ENCODE results near the gene COPG1.
"Not testable (repeated sequence)": the region's sequence is repeated elsewhere in the genome, so short reads cannot be mapped to it uniquely, and the experiment has no call there.

Gene COPG1, protein sequence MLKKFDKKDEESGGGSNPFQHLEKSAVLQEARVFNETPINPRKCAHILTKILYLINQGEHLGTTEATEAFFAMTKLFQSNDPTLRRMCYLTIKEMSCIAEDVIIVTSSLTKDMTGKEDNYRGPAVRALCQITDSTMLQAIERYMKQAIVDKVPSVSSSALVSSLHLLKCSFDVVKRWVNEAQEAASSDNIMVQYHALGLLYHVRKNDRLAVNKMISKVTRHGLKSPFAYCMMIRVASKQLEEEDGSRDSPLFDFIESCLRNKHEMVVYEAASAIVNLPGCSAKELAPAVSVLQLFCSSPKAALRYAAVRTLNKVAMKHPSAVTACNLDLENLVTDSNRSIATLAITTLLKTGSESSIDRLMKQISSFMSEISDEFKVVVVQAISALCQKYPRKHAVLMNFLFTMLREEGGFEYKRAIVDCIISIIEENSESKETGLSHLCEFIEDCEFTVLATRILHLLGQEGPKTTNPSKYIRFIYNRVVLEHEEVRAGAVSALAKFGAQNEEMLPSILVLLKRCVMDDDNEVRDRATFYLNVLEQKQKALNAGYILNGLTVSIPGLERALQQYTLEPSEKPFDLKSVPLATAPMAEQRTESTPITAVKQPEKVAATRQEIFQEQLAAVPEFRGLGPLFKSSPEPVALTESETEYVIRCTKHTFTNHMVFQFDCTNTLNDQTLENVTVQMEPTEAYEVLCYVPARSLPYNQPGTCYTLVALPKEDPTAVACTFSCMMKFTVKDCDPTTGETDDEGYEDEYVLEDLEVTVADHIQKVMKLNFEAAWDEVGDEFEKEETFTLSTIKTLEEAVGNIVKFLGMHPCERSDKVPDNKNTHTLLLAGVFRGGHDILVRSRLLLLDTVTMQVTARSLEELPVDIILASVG

DNA sequence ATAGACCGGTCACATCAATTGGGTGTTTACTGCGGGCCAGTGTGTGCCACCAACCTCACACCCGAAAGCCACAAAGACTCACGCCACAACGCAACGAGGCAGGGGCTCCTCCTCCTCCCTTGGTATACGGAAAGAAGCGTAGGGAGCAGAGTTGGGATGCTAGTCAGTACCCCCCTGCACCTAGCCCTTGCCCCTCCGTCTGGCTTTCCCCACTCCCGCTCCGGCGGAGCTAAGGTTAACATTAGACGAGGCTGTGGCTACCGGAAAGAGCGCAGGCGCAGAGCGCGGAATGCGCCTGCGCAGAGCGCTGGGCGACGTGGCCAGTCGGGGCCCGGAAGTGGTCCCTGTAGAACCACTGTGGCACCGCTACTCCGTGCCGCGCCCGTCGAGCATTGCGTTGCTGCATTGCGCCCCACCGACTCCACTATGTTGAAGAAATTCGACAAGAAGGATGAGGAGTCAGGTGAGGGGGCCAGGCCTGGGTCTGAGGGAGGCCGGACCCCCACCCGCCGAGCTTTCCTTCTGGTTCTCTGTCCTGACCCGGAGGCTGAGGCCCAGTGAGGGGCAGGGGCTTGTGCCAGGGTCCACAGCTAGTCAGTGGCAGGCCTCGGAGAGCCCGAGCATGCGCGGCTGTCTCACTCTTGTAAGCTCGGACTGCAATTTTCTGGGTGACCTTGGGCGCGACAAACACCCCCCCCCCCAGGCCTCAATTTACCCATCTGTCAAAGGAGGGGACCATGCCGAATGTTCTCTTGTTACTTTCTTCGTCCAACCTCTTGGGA is at the start of gene COPG1:
Gene COPG1, plus strand, starts transcription at position 323 of the 782 bp plus-strand sequence. Its CDS starts 104 bp downstream, at position 427.
- peak; percentile 98 for DNase-seq (ENCODE audit: low spot score)

DNA sequence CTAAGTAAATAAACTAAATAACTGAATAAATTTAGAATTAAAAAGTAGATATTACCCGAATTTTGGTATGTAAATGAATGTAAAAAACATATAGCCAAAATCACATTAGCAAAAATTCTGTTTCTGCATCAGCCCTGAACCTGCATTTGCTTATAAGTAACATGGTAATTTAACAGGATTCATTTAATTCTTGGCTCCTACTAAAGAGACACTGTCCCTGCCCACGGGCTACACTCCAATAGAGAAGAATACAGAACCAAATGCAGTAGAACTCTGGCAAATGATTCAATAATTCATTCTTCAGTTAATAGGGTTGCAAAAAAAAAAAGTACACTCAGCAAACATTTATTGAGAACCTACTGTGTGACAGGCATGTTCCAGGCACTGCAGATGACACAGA is 44.9 kb upstream of the COPG1 start:
- DNase-seq (ENCODE audit: low spot score), result no peak

DNA sequence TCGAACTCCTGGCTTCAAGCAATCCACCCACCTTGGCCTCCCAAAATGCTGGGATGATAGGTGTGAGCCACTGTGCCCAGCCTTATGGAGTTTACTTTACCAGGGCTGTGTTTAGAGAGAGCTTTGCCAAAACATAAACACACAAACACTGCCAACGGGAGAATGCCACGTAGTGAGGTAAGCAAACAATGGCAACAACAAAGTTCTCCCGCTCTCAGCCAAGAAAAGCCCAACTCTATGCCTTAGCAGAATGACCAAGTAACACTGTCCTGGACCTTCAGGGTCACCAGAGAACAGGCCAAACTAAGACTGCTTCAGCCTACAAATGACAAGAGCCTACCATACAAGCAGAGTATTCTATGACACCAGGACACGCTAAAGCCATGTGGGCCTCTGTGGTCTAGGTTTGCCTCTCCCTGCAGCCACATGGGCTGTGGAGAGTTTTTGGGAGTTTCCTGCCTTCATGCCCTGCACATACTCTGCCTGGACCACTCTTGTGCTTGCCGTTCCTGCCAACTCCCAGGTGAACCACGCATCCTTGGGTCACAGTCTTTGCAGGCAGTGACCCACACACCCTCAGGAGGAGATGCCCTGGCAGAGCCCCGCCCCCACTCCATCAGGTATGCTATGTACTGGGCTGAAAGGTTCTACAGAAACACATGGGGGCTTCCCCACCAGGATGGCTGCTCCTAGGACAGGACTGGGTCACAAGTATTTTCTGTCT is 44.1 kb upstream of the COPG1 start:
- no peak for DNase-seq (ENCODE audit: low spot score)

DNA sequence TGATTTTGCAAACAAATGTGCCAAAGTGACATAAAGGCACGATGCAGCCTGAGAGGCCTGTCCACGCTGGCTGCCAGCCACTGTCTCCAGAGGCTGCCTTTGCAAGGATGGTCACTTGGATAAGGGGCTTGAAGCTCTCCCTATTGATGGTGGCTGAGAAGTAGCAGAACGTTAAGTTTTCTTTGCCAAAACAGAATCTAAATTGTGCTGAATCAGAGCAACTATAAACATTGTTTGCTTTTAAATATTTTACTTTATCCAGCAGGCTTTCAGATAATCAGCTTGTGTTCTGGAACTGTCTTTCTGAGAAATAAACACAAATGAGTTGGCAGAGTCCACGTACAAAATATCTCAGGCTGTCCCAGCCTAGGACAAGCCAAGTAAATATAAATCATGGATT is 41.9 kb upstream of the COPG1 start:
- no peak for DNase-seq (ENCODE audit: low spot score)

DNA sequence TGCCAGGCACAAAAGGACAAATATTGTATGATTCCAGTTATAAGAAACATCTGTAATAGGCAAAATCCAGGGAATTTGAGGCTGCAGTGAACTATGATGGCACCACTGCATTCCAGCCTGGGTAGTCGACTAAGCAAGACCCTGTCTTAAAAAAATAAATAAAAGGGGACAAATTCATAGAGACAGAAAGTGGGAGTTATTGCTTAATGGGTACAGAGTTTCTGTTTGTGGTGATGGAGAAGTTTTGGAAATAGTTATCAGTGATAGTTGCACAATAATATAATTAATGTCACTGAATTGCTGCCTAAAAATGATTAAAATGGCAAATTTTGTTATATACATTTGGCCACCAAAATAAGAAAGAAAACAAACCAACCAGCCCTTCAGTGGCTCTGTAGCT is 38.1 kb upstream of the COPG1 start:
- no peak for DNase-seq (ENCODE audit: low spot score)

DNA sequence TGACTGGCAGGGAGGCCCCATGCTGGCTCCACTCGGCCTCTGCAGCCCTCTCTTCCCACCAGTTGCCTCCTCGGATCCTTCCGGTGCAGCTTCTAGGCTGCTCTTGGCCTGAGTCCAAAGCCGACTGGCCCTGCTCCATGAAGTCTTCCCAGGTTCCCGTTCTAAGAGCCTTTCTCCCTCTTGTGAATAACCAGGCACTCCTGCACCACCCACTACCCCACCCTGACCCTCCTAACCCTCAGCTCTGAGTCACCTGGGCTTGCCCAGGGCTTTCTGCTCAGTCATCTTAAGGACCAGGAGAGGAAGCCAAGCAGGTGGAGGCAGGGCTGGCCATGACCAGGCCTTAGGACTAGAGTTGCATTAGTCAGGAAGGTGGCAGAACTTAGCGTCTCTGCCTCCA is 37.6 kb upstream of the COPG1 start:
- peak; percentile 68 for DNase-seq (ENCODE audit: low spot score)

DNA sequence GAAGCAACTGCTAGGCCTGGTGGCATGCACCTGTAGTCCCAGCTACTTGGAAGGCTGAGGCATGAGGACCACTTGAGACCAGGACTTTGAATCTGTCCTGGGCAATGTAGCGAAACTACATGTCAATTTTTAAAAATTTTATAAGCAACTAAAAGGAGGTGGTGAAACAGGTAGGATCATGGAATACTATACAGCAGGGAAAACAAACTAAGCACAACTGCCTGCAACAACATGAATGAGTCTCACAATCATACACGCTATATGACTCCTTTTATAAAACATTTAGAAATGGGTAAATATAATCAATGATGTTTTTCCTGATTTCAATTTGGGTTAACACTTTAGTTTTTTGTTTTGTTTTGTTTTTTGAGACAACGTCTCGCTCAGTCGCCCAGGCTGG is 36.2 kb upstream of the COPG1 start:
- DNase-seq (ENCODE audit: low spot score), result no peak

DNA sequence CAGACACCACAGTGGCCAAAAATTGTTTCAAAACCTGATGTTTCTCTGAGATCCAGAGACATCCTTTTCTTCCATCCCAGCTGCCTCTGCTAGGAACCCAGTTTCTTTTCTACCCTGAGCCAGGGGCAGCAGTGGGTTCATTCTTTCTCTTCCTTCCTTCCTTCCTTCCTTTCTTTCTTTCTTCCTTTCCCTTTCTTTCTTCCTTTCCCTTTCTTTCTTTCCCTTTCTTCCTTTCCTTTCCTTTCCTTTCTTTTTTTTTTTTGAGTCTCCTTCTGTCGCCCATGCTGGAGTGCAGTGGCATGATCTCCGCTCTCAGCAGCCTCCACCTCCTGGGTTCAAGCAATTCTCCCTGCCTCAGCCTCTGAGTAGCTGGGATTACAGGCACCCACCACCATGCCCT is 30.7 kb upstream of the COPG1 start:
- DNase-seq (ENCODE audit: low spot score), result no peak

DNA sequence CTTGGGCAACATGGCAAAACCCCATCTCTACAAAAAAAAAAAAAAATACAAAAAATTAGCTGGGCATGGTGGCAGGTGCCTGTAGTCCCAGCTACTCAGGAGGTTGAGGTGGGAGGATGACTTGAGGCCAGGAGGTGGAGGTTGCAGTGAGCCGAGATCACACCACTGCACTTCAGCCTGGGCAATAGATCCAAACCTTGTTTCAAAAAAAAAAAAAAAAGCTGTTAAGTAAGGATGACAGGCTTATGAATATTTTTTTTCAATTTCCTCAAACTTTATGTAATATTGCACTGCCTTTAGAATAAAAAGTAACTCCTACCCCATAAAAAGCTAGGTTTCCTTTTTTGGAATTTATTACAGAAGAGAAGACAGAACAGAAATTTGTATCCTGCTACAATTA is 25.0 kb upstream of the COPG1 start:
- not testable (repeated sequence) for DNase-seq (ENCODE audit: low spot score)

DNA sequence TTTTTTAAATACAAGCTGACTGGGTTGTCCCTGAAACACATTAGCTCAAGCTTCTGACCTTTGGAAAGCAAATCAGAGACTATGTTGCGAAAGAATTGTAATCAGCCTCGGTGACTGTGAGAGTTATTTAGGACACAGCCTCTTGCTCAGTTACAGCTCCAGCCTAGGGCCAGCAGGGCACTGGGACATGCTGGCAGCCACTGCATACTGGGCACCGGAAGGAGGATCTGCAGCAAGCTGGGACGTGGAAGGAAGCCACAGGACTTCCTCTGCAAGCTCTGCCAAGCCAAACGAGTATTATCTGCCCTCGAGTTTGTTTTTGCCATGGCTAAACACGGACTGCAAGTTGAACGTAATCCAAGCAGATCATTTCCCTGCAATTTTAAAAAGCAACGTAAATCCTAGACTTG is 24.4 kb upstream of the COPG1 start:
- peak; percentile 82 for DNase-seq (ENCODE audit: low spot score)

DNA sequence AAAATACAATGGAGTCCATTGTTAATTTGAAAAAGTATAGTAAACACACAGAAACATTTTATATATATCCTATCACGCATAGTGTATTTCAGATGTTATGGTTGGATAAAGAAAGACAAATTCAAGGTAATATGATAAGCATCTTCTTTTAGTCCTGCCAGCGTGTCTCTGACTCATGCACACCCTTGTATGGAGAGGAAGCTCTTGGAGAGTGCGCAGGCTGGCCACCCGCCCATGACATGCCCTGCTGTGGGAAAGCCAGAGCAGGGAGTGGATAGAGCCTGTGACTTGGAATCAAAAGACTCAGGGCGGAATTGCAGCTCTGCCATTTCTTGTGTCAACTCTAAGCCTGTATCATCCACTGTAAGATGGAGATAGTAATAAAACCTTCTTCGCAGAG is 23.0 kb upstream of the COPG1 start:
- peak; percentile 91 for DNase-seq (ENCODE audit: low spot score)

DNA sequence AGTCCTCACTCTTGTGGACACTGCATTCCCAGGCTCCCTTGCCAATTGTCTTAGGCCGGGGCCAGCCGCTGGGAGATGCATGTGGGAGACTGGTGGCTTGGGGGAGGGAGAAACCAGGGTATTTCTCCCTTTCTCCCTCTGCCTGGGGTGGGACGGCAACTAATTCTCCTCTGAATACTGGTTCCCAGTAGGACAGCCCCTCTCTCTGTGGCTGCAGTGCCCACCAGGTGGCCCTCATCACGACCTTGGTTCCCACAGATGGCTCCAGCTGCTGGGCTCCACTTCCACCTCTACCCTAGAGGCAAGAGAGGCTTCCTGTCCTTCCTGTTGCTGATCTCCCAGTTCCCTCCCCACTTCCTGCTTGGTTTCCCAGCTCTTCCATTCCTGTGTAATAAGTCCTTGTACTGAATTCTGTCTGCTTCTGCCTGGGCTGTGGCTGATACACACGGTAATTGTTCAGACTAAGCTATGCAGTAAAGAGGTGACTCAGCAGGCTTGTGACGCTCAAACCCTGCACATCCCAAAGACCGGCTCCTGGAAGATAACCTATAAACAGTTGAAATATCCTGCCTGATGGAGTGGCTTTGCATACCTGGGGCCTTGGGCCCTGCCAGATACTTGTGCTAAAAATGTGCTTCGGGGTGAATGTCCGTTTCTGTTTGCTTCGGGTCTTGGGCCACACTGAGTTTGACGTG is 20.4 kb upstream of the COPG1 start:
- peak; percentile 55 for DNase-seq (ENCODE audit: low spot score)

DNA sequence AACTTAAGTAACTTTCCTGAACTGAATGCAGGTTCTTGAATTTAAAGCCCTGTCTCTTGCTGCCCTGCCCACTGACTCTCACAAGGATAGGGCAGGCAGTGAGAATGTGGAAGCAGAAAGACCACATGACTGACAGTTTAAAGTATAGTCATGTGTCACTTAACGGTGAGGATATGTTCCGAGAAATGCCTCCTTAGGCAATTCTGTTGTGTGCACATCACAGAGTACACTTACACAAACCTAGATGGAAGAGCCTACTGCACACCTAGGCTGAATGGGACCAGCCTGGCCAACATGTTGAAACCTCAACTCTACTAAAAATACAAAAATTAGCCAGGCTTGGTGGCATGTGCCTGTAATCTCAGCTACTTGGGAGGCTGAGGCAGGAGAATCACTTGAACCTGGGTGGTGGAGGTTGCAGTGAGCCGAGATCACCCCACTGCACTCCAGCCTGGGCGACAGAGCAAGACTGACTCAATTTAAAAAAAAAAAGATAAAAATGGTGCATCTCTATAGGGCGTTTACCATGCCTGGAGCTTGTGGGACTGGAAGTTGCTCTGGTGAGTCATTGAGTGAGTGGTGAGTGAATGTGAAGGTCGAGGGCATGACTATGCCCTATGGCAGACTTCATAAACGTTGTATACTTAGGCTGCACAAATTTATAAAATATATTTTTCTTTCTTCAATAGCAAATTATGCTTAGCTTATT is 18.9 kb upstream of the COPG1 start:
- DNase-seq (ENCODE audit: low spot score), result peak; percentile 62

DNA sequence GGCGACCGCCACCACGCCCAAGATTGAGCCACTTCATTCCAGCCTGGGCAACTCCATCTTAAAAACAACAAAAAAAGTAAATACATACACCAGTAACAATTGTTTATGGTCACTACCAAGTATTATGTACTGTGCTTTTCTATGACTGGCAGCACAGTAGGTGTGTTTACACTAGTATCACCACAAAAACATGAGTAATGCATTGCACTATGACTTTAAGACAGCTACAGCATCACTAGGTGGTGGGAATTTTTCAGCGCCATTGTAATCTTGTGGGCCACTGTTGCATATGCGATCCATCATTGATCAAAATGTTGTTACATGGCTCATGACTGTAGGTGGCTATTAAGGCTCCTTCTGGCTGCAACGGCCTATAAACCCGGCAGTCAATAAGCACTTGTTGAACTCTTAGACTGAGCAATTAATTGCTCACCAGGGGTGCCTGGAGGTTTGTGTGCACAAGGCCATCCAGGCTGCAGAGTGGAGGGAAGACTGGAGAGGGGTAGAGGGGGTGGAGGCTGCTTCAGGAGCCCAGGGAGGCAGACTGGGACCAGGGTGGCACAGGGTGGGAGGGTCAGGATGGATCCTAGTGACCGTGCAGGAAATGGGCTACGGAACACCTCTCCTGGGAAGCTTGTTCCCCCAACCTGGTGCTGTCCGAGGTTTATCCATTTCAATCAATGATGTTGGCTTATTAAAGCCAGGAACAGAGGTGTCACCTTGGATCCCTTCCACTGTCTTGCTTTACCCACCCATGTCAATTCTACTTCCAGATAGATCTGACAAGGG is 17.9 kb upstream of the COPG1 start:
- no peak for DNase-seq (ENCODE audit: low spot score)

DNA sequence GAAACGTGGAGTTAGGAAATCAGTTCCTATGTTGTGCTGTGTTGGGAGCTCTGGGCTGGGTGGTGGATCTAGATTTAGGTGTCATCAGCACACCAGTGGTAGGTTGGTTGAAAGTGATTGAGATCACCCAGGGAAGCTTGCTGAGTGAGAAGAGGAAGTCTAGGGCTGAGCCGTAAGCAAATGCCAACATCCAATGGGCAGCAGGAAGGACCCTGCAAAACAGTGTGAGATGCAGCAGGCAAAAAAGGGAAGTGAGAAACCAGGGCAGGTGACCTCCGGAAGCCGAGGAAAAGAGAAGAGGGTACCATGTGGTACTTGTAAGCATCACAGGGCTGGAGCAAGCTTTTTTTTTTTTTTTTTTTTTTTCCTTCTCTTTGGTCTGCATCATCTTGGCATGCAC is 15.9 kb upstream of the COPG1 start:
- DNase-seq (ENCODE audit: low spot score), result no peak

DNA sequence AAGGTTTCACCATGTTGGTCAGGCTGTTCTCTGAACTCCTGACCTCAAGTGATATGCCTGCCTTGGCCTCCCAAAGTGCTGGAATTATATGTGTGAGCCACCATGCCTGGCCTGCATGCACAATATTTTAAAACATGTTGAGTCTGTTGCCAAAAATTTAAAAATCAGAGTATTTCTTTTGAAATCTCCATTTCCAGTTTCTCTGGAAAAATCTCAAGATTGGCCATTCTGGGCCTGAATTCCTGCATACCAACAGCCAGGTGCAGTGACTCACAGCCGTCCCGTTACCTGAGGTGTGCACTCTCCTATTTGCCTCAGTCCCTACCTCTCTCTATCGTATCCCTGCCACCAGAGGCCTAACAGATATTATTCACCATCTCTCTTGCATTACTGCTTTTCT is 15.0 kb upstream of the COPG1 start:
- DNase-seq (ENCODE audit: low spot score), result no peak

DNA sequence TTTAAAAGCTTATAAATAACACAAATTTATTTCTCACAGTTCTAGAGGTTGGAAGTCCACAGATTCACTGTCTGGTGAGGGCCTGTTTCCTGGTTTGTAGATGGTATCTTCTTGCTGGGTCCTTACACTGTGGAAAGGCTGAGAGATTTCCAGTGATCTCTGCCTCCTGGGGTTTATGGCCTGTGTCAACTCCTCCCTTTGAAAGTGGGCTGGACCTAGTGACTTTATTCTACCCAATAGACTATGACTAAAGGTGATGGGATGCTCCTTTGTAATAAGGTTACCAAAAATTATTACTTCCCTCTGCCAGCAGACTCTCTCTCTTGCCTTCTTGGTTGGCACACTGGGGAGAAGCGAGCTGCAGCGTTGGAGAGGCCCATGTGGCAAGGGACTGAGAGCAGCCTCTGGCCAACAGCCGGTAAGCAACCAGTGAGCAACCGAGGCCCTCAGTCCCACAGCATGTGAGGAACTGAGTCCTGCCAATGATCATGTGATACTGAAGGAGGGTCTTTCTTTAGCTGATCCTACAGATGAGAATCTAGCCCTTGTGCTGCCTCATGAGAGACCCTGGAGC is 14.0 kb upstream of the COPG1 start:
- no peak for DNase-seq (ENCODE audit: low spot score)

DNA sequence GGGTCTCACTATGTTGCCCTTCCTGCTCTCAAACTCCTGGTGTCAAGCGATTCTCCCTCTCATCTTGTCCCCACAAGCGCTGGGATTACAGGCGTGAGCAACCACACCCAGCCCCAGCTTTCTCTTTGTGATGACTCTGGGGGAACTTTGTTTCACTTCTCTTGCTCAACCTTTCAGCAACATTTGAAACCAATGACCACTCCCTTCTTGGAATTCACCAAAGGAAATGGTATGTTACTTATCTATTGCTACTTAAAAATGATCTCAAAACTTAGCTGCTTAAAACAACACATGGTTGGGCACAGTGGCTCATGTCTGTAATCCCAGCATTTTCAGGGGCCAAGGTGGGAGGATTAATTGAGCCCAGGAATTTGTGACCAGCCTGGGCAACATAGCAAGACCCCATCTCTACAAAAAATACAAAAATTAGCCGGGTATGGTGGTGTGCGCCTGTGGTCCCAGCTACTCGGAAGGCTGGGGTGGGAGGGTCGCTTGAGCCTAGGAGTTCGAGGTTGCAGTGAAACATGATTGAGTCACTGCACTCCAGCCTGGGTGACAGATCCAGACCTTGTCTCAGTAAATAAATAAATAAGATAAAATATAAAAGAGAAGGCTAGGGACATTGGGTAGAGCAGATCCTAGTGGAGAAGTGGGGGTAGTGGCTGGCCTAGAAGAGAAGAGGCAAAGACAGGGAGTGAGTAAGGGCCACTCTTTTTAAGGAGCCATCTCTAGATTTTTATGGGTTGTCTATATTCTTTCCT is 10.3 kb upstream of the COPG1 start:
- peak; percentile 73 for DNase-seq (ENCODE audit: low spot score)

DNA sequence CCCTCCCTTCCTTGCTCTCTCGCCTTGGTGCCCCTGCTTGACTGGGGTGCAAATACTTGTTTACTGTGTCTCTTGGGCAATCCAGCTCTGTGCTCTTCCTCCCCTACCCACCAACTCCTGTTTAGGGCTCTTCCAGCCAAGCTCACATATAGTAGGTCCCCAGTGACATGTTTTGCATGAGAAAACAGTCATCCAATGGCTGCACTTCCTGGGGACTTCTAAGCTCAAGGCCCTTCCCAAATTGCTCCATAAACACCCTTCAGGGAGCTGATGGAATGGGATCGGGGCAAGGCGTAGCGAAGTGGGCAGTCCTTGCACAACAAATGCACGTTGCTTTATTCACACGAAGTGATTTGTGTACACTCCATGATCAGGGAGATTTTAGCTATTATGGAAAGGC is 9.4 kb upstream of the COPG1 start:
- no peak for DNase-seq (ENCODE audit: low spot score)
